Neural crest cell (in vitro differentiated cells): ENCODE measurements around the gene KRTAP2-3. TPM values are rescaled to one million over a fixed set of nuclear protein-coding genes. Genes with fewer than 3 reads are reported as not detected.
"Not testable (repeated sequence)": the region's sequence is repeated elsewhere in the genome, so short reads cannot be mapped to it uniquely, and the experiment has no call there.

Experiments used
- DNase-seq: peaks from one replicate; pipeline ENCODE4 v3.0.0; 2021; ENCODE audit warnings: low read depth, mixed read lengths, low spot score
- H3K27ac Mint-ChIP-seq: one replicate; pipeline ENCODE4 v1.8.0; 2021; ENCODE audit warnings: mild to moderate bottlenecking, mixed read lengths; ENCODE audit not compliant: unreplicated experiment
- H3K27me3 Mint-ChIP-seq: 2 replicates; pipeline ENCODE4 v1.8.0; 2021; ENCODE audit warnings: low read depth, mild to moderate bottlenecking, mixed read lengths
- H3K36me3 Mint-ChIP-seq: 2 replicates; pipeline ENCODE4 v1.8.0; 2021; ENCODE audit warnings: low read depth, mild to moderate bottlenecking, mixed read lengths
- H3K4me1 Mint-ChIP-seq: 2 replicates; pipeline ENCODE4 v1.8.0; 2021; ENCODE audit warnings: mixed read lengths
- H3K4me3 Mint-ChIP-seq: one replicate; pipeline ENCODE4 v1.8.0; 2021; ENCODE audit warnings: mild to moderate bottlenecking, mixed read lengths
- H3K9me3 Mint-ChIP-seq: 2 replicates; pipeline ENCODE4 v1.8.0; 2021; ENCODE audit warnings: mixed read lengths
- CTCF ChIP-seq: fragments of 200-600 bp; sonication (generic); conservative IDR thresholded peaks from 2 replicates; pipeline ENCODE4 v1.5.0; 2021; ENCODE audit warnings: antibody characterized with exemption, mild to moderate bottlenecking
- long read RNA-seq: library from polyadenylated mRNA; unstranded; transcript quantifications from one replicate; pipeline ENCODE4 v2.0.0, GENCODE V29; 2020
- total RNA-seq: library from RNA; stranded (reverse); gene quantifications from 2 replicates; pipeline ENCODE4 v1.2.1, GENCODE V29; 2021

The KRTAP2-3 gene
- not detected in 2 replicates for total RNA-seq
- long read RNA-seq: 0 reads

GRCh38 chr17:41060052-41060604, at the start of gene KRTAP2-3:
Gene KRTAP2-3 (minus strand): TSS chr17:41060114. CDS start chr17:41060050, 64 bp downstream.
- H3K4me1 Mint-ChIP-seq: peaks cover 8% of the 10 kb centered on the region
- peaks cover 7% of the 10 kb centered on the region for H3K9me3 Mint-ChIP-seq
- H3K27ac Mint-ChIP-seq: no peak within 1 kb of the TSS
- no peak for TF ChIP-seq CTCF
- H3K27me3 Mint-ChIP-seq: no peaks in the 10 kb centered on the region
- DNase-seq: no peak
- no peak within 1 kb of the TSS for H3K4me3 Mint-ChIP-seq
- H3K36me3 Mint-ChIP-seq: no peaks in the 10 kb centered on the region

GRCh38 chr17:41108728-41109386, 48.9 kb upstream of the KRTAP2-3 start:
- not testable (repeated sequence) for DNase-seq, H3K9me3 Mint-ChIP-seq, H3K27me3 Mint-ChIP-seq, H3K4me3 Mint-ChIP-seq, H3K36me3 Mint-ChIP-seq, H3K27ac Mint-ChIP-seq, H3K4me1 Mint-ChIP-seq

- H3K27me3 Mint-ChIP-seq: peaks cover 12% of the 10 kb centered on the region
- H3K27ac Mint-ChIP-seq: no peak overlapping the region
- DNase-seq: no peak
- no peaks in the 10 kb centered on the region for H3K4me1 Mint-ChIP-seq
- TF ChIP-seq CTCF: no peak
- H3K36me3 Mint-ChIP-seq: peaks cover 3% of the 10 kb centered on the region
- no peak overlapping the region for H3K4me3 Mint-ChIP-seq
- peaks cover 5% of the 10 kb centered on the region for H3K9me3 Mint-ChIP-seq
Measured at GRCh38 chr17:41107941-41108450, 48.1 kb upstream of the KRTAP2-3 start.

- H3K27me3 Mint-ChIP-seq: peaks cover 12% of the 10 kb centered on the region
- not testable (repeated sequence) for H3K9me3 Mint-ChIP-seq, H3K4me3 Mint-ChIP-seq, H3K4me1 Mint-ChIP-seq, H3K36me3 Mint-ChIP-seq, H3K27ac Mint-ChIP-seq, DNase-seq
Measured at GRCh38 chr17:41105347-41105746, 45.4 kb upstream of the KRTAP2-3 start, which contains the start of gene KRTAP4-9. Gene KRTAP4-9 (plus strand): TSS chr17:41105389. CDS start chr17:41105389, 0 bp downstream.

- not testable (repeated sequence) for H3K36me3 Mint-ChIP-seq, H3K9me3 Mint-ChIP-seq, DNase-seq, H3K27ac Mint-ChIP-seq, H3K4me3 Mint-ChIP-seq, H3K4me1 Mint-ChIP-seq
- H3K27me3 Mint-ChIP-seq: peaks cover 17% of the 10 kb centered on the region
Measured at GRCh38 chr17:41104386-41105038, 44.6 kb upstream of the KRTAP2-3 start.

GRCh38 chr17:41103896-41104295, 44.0 kb upstream of the KRTAP2-3 start:
- no peak overlapping the region for H3K4me3 Mint-ChIP-seq
- no peak for TF ChIP-seq CTCF
- no peaks in the 10 kb centered on the region for H3K36me3 Mint-ChIP-seq
- DNase-seq: no peak
- H3K4me1 Mint-ChIP-seq: no peaks in the 10 kb centered on the region
- H3K27me3 Mint-ChIP-seq: peaks cover 17% of the 10 kb centered on the region
- H3K9me3 Mint-ChIP-seq: peaks cover 2% of the 10 kb centered on the region
- H3K27ac Mint-ChIP-seq: no peak overlapping the region
